Left ventricle myocardium inferior (tissue), 1 donor: ENCODE data around the gene CTSL. TPM values are rescaled to one million over a fixed set of nuclear protein-coding genes. Genes with fewer than 3 reads are reported as not detected.

ENCODE experiments used
- DNase-seq: peaks from one replicate; pipeline ENCODE4 v3.0.0-alpha.2; 2020
- H3K27ac ChIP-seq: fragments of 200-600 bp; replicated peaks from 2 replicates; pipeline ENCODE4 v1.8.0; 2021
- H3K27me3 ChIP-seq: fragments of 200-600 bp; 2 replicates; pipeline ENCODE4 v1.8.0; 2021; ENCODE audit warnings: low read depth
- H3K36me3 ChIP-seq: fragments of 200-600 bp; 2 replicates; pipeline ENCODE4 v1.8.0; 2021
- H3K4me1 ChIP-seq: fragments of 200-600 bp; 2 replicates; pipeline ENCODE4 v1.8.0; 2021
- H3K4me3 ChIP-seq: fragments of 200-600 bp; 2 replicates; pipeline ENCODE4 v1.8.0; 2021; ENCODE audit warnings: mild to moderate bottlenecking, moderate library complexity
- H3K9me3 ChIP-seq: fragments of 200-600 bp; replicated peaks from 2 replicates; pipeline ENCODE4 v1.8.0; 2021
- intact Hi-C: fragments of 100-400 bp; cut with micrococcal nuclease; formaldehyde crosslinking; loops from one replicate; pipeline ENCODE4 v1.11.0; 2022
- total RNA-seq: library from RNA; stranded (reverse); fragmentation: NEBNext Ultra II Directional; extraction: Animal tissue kit (Norgen Biotek cat#: 25700); gene quantifications from one replicate; pipeline ENCODE4 v1.2.1, GENCODE V29; 2021
- TF ChIP-seq, protein P1 (sequence below): fragments of 200-600 bp; IDR thresholded peaks from 2 replicates; pipeline ENCODE4 v1.8.0; 2021; ENCODE audit warnings: antibody characterized with exemption, mild to moderate bottlenecking, borderline replicate concordance
- donor health status: DM: no; HTN: yes; CAD: no; lungs with severe emphysema.

CTSL gene
- total RNA-seq, 1 donor from 2014 or later = 116 TPM

- TF ChIP-seq, protein P1, sequence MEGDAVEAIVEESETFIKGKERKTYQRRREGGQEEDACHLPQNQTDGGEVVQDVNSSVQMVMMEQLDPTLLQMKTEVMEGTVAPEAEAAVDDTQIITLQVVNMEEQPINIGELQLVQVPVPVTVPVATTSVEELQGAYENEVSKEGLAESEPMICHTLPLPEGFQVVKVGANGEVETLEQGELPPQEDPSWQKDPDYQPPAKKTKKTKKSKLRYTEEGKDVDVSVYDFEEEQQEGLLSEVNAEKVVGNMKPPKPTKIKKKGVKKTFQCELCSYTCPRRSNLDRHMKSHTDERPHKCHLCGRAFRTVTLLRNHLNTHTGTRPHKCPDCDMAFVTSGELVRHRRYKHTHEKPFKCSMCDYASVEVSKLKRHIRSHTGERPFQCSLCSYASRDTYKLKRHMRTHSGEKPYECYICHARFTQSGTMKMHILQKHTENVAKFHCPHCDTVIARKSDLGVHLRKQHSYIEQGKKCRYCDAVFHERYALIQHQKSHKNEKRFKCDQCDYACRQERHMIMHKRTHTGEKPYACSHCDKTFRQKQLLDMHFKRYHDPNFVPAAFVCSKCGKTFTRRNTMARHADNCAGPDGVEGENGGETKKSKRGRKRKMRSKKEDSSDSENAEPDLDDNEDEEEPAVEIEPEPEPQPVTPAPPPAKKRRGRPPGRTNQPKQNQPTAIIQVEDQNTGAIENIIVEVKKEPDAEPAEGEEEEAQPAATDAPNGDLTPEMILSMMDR = no peak
- no peaks in the 10 kb centered on the region for H3K36me3 ChIP-seq
Measured at GRCh38 chr9:87707805-87708506, 18.0 kb upstream of the CTSL start.

GRCh38 chr9:87708546-87708945 is 17.4 kb upstream of the CTSL start:
- intact Hi-C loops = no loop called here
- Histone ChIP-seq H3K4me1 (no peaks in the 10 kb centered on the region), H3K4me3 (no peak overlapping the region), H3K36me3 (no peaks in the 10 kb centered on the region), H3K27ac (no peak overlapping the region), H3K9me3 (no peaks in the 10 kb centered on the region), H3K27me3 (no peaks in the 10 kb centered on the region)
- TF ChIP-seq, protein P1 = no peak
- DNase-seq = no peak

More at GRCh38 chr9:87707805-87708506, 18.0 kb upstream of the CTSL start:
- Histone ChIP-seq H3K27me3 (no peaks in the 10 kb centered on the region), H3K9me3 (no peaks in the 10 kb centered on the region), H3K4me3 (no peak overlapping the region), H3K4me1 (no peaks in the 10 kb centered on the region), H3K27ac (no peak overlapping the region)
- no peak for DNase-seq
- intact Hi-C loops = no loop called here

GRCh38 chr9:87708986-87709728 is 16.8 kb upstream of the CTSL start:
- no peaks in the 10 kb centered on the region for H3K9me3 ChIP-seq
- intact Hi-C loops = no loop called here
- DNase-seq = no peak
- no peak overlapping the region for H3K27ac ChIP-seq
- TF ChIP-seq, protein P1 = no peak
- H3K4me3 ChIP-seq = no peak overlapping the region
- no peaks in the 10 kb centered on the region for H3K27me3 ChIP-seq
- no peaks in the 10 kb centered on the region for H3K36me3 ChIP-seq
- H3K4me1 ChIP-seq = no peaks in the 10 kb centered on the region

DNA sequence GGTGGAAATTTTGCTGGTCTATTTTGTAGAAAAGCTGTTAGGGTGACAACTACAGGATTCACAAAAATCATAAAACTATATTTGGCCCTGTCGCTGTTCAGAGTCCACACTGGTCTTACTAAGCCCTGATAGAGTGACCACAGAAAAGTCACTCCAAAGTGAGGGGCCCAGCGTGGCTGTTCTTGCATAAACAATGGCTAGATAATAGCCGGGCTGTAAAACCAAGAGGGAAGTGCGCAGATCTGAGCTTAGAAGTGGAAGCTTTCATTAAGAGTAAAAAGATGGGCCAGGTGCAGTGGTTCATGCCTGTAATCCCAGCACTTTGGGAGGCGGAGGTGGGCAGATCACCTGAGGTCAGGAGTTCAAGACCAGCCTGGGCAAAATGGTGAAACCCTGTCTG is 15.5 kb upstream of the CTSL start:
- Histone ChIP-seq H3K4me1 (peaks cover 10% of the 10 kb centered on the region), H3K27me3 (no peaks in the 10 kb centered on the region), H3K27ac (no peak overlapping the region), H3K4me3 (no peak overlapping the region), H3K9me3 (no peaks in the 10 kb centered on the region), H3K36me3 (no peaks in the 10 kb centered on the region)
- TF ChIP-seq, protein P1 = no peak
- intact Hi-C loops = no loop called here
- no peak for DNase-seq

GRCh38 chr9:87711857-87712800 is 13.8 kb upstream of the CTSL start:
- intact Hi-C loops = no loop called here
- DNase-seq = no peak
- Histone ChIP-seq H3K27ac (peak overlapping the region; percentile 25), H3K4me1 (peaks cover 10% of the 10 kb centered on the region), H3K9me3 (no peaks in the 10 kb centered on the region), H3K4me3 (no peak overlapping the region), H3K27me3 (no peaks in the 10 kb centered on the region), H3K36me3 (no peaks in the 10 kb centered on the region)
- TF ChIP-seq, protein P1 = no peak
